Liver (tissue), 9 donors: ENCODE measurements around the gene NPS. TPM values are rescaled to one million over a fixed set of nuclear protein-coding genes. Genes with fewer than 3 reads are reported as not detected.

Source experiments
- DNase-seq: peaks from one replicate; pipeline ENCODE4 v3.0.0-alpha.2; 2017; ENCODE audit warnings: low spot score
- H3K27ac ChIP-seq, 2 donors: one replicate each; pipeline ENCODE4 v1.7.0; 2013; ENCODE audit warnings: inconsistent platforms in 2 of 2, low read length in 2 of 2, control low read depth in 1 of 2, low read depth in 1 of 2, mild to moderate bottlenecking in 1 of 2
- H3K27me3 ChIP-seq, 4 donors: one replicate each; pipeline versions ENCODE4 v1.6.1 to v1.7.0; 2013; ENCODE audit warnings: low read length in 3 of 4, inconsistent platforms in 1 of 4, mild to moderate bottlenecking in 1 of 4, moderate library complexity in 1 of 4; ENCODE audit not compliant: control insufficient read depth in 4 of 4, insufficient read depth in 4 of 4
- H3K36me3 ChIP-seq, 4 donors: one replicate each; pipeline versions ENCODE4 v1.6.1 to v1.7.0; 2013; ENCODE audit warnings: low read length in 3 of 4, mild to moderate bottlenecking in 3 of 4, low read depth in 1 of 4, moderate library complexity in 1 of 4; ENCODE audit not compliant: control insufficient read depth in 4 of 4, insufficient read depth in 3 of 4
- H3K4me1 ChIP-seq, 4 donors: one replicate each; pipeline versions ENCODE4 v1.6.1 to v1.7.0; 2013; ENCODE audit warnings: low read length in 3 of 4, mild to moderate bottlenecking in 3 of 4, moderate library complexity in 1 of 4; ENCODE audit not compliant: control insufficient read depth in 4 of 4, insufficient read depth in 4 of 4
- H3K4me3 ChIP-seq, 3 donors: one replicate each; pipeline versions ENCODE4 v1.6.1 to v1.7.0; 2013; ENCODE audit warnings: low read length in 3 of 3, control low read depth in 1 of 3, low read depth in 1 of 3, mild to moderate bottlenecking in 1 of 3
- H3K9ac ChIP-seq, 2 donors: one replicate each; pipeline ENCODE4 v1.7.0; 2013; ENCODE audit warnings: low read length in 2 of 2, mild to moderate bottlenecking in 2 of 2, moderate library complexity in 2 of 2, control low read depth in 1 of 2, low read depth in 1 of 2
- H3K9me3 ChIP-seq, 4 donors: one replicate each; pipeline versions ENCODE4 v1.6.1 to v1.7.0; 2013; ENCODE audit warnings: low read length in 3 of 4; ENCODE audit not compliant: control insufficient read depth in 4 of 4
- ATF3 ChIP-seq: IDR thresholded peaks from 2 replicates; pipeline ENCODE4 v1.6.1; 2016; ENCODE audit warnings: antibody characterized with exemption
- EGR1 ChIP-seq, 2 donors: IDR thresholded peaks; 2 replicates each; pipeline ENCODE4 v1.6.1; 2016 to 2018; ENCODE audit warnings: antibody characterized with exemption in 2 of 2, low read depth in 2 of 2
- FOXA1 ChIP-seq: IDR thresholded peaks from 2 replicates; pipeline ENCODE4 v1.6.1; 2016; ENCODE audit warnings: antibody characterized with exemption
- FOXA2 ChIP-seq: IDR thresholded peaks from 2 replicates; pipeline ENCODE4 v1.6.1; 2016; ENCODE audit warnings: antibody characterized with exemption
- GABPA ChIP-seq, 2 donors: IDR thresholded peaks in 1 of 2; conservative IDR thresholded peaks in 1 of 2; 2 replicates each; pipeline ENCODE4 v1.6.1; 2016; ENCODE audit warnings: antibody characterized with exemption in 2 of 2, mild to moderate bottlenecking in 1 of 2, moderate library complexity in 1 of 2
- HNF4G ChIP-seq: IDR thresholded peaks from 2 replicates; pipeline ENCODE4 v1.6.1; 2016; ENCODE audit warnings: antibody characterized with exemption
- JUND ChIP-seq, 2 donors: IDR thresholded peaks; 2 replicates each; pipeline ENCODE4 v1.6.1; 2016; ENCODE audit warnings: antibody characterized with exemption in 2 of 2
- MAX ChIP-seq: IDR thresholded peaks from 2 replicates; pipeline ENCODE4 v1.6.1; 2016; ENCODE audit warnings: antibody characterized with exemption
- NR2F2 ChIP-seq: IDR thresholded peaks from 2 replicates; pipeline ENCODE4 v1.6.1; 2016; ENCODE audit warnings: antibody characterized with exemption
- RAD21 ChIP-seq, 2 donors: IDR thresholded peaks; 2 replicates each; pipeline ENCODE4 v1.6.1; 2016; ENCODE audit warnings: antibody characterized with exemption in 2 of 2, mild to moderate bottlenecking in 2 of 2
- REST ChIP-seq: IDR thresholded peaks from 2 replicates; pipeline ENCODE4 v1.6.1; 2016; ENCODE audit warnings: antibody characterized with exemption, mild to moderate bottlenecking
- RXRA ChIP-seq, 2 donors: IDR thresholded peaks; 2 replicates each; pipeline ENCODE4 v1.6.1; 2017 to 2018; ENCODE audit warnings: antibody characterized with exemption in 2 of 2, mild to moderate bottlenecking in 1 of 2
- SP1 ChIP-seq: IDR thresholded peaks from 2 replicates; pipeline ENCODE4 v1.6.1; 2018; ENCODE audit warnings: antibody characterized with exemption, mild to moderate bottlenecking
- YY1 ChIP-seq: IDR thresholded peaks from 2 replicates; pipeline ENCODE4 v1.6.1; 2016; ENCODE audit warnings: antibody characterized with exemption, mild to moderate bottlenecking
- ZBTB33 ChIP-seq: IDR thresholded peaks from 2 replicates; pipeline ENCODE4 v1.6.1; 2016; ENCODE audit warnings: antibody characterized with exemption
- WGBS: extraction: QIAGEN DNeasy Blood & Tissue Kit; methylation state at CpG from one replicate; pipeline ENCODE4 v1.1.7; 2013; 5-methylcytosine and 5-hydroxymethylcytosine counted together
- polyA plus RNA-seq, 2 donors: library from polyadenylated mRNA; stranded (reverse) in 1 of 2; unstranded in 1 of 2; fragments of 200-250 nt in 1 of 2; fragments of >200 nt in 1 of 2; fragmentation: Nextera tagmentation in 1 of 2; extraction: Ambion mirVana in 1 of 2; gene quantifications; one replicate each; pipeline versions ENCODE4 v1.2.1 to v1.2.3, GENCODE V29; 2013 to 2015
- total RNA-seq, 2 donors: library from RNA; depleted of rRNA; stranded (reverse); fragments of >200 nt; gene quantifications; one replicate each; pipeline ENCODE4 v1.2.3, GENCODE V29; 2014
- donor health status: healthy.
- donor health status: healthy.
- donor health status: healthy.
- donor health status: healthy.
- donor health status: healthy.

The NPS gene
- total and polyA plus RNA-seq, 4 donors = not detected

- H3K36me3 ChIP-seq = no peaks in the 10 kb centered on the region
- no peak overlapping the region for H3K27ac ChIP-seq
- no peak overlapping the region for H3K4me3 ChIP-seq
- peaks cover 0 to 12% (median 0%) of the 10 kb centered on the region in 4 donors for H3K27me3 ChIP-seq
- H3K4me1 ChIP-seq = peaks cover 0 to 3% (median 0%) of the 10 kb centered on the region in 4 donors
- TF ChIP-seq RAD21 (IDR thresholded peaks at IDR 0.05) = no peak
- TF ChIP-seq REST = no peak
- TF ChIP-seq RXRA (IDR thresholded peaks at IDR 0.05) = no peak
- no peak for TF ChIP-seq NR2F2
- TF ChIP-seq SP1 = no peak
- TF ChIP-seq ZBTB33 = no peak
- no peak for TF ChIP-seq ATF3
- TF ChIP-seq HNF4G = no peak
- TF ChIP-seq GABPA (IDR thresholded peaks at IDR 0.05 in 1 of 2, conservative IDR thresholded peaks at IDR 0.05 in 1 of 2) = no peak
- TF ChIP-seq FOXA2 = no peak
- no peak for TF ChIP-seq JUND (IDR thresholded peaks at IDR 0.05)
- WGBS = 84% methylated on average over 4 of the region's 4 CpGs
- no peak for DNase-seq
- H3K9ac ChIP-seq = no peak overlapping the region
- H3K9me3 ChIP-seq = peaks cover 1 to 3% (median 2%) of the 10 kb centered on the region in 4 donors
These were observed 20.1 kb downstream of the NPS start for GRCh38 chr10:127569210-127569609.

GRCh38 chr10:127570036-127570435 lies 20.9 kb downstream of the NPS start:
- peaks cover 1 to 3% (median 2%) of the 10 kb centered on the region in 4 donors for H3K9me3 ChIP-seq
- 65% methylated on average over 3 of the region's 3 CpGs for WGBS
- H3K9ac ChIP-seq = no peak overlapping the region
- TF ChIP-seq SP1 = no peak
- no peak for TF ChIP-seq YY1
- TF ChIP-seq ATF3 = no peak
- TF ChIP-seq HNF4G = no peak
- TF ChIP-seq RXRA (IDR thresholded peaks at IDR 0.05) = no peak
- no peak for TF ChIP-seq EGR1 (IDR thresholded peaks at IDR 0.05; ENCODE audit: low read depth in 2 of 2)
- no peak for TF ChIP-seq GABPA (IDR thresholded peaks at IDR 0.05 in 1 of 2, conservative IDR thresholded peaks at IDR 0.05 in 1 of 2)
- TF ChIP-seq JUND (IDR thresholded peaks at IDR 0.05) = no peak
- TF ChIP-seq ZBTB33 = no peak
- no peak for TF ChIP-seq REST
- TF ChIP-seq FOXA1 = no peak
- no peak for TF ChIP-seq MAX
- no peak overlapping the region for H3K27ac ChIP-seq
- no peak overlapping the region for H3K4me3 ChIP-seq
- H3K4me1 ChIP-seq = no peaks in the 10 kb centered on the region
- DNase-seq = no peak
- H3K27me3 ChIP-seq = peaks cover 0 to 12% (median 0%) of the 10 kb centered on the region in 4 donors
- H3K36me3 ChIP-seq = no peaks in the 10 kb centered on the region
